Caco-2 (cell line): ENCODE results near the gene SESTD1. TPM values are rescaled to one million over a fixed set of nuclear protein-coding genes. Genes with fewer than 3 reads are reported as not detected.
"Not testable (repeated sequence)": the region's sequence is repeated elsewhere in the genome, so short reads cannot be mapped to it uniquely, and the experiment has no call there.

Experiments
- BruUV-seq: library from RNA; stranded (reverse); fragments of 400-500 nt; replicated peaks from 2 replicates; lab custom pipeline; 2021; lab: Mats Ljungman, UMichigan
- CTCF ChIA-PET: fragments of 300-600 bp; sonication (Branson Sonifier 250); formaldehyde crosslinking; loops from one replicate; lab custom pipeline; 2022; ENCODE audit warnings: antibody characterized with exemption; lab: Charles Lee
- POLR2A ChIA-PET: fragments of 300-600 bp; sonication (Branson Sonifier 250); formaldehyde crosslinking; loops from one replicate; lab custom pipeline; 2022; ENCODE audit warnings: antibody characterized with exemption; lab: Charles Lee
- DNase-seq, 2 experiments: peaks; one replicate each; pipeline versions ENCODE4 v3.0.0 to v3.0.0-alpha.2; 2020 to 2022
- H3K27me3 ChIP-seq: replicated peaks from 2 replicates; pipeline ENCODE4 v1.6.0; 2011; ENCODE audit warnings: low read length; ENCODE audit not compliant: control insufficient read depth, insufficient read depth
- H3K36me3 ChIP-seq: 2 replicates; pipeline ENCODE4 v1.5.1; 2011; ENCODE audit warnings: low read length; ENCODE audit not compliant: control insufficient read depth, insufficient read depth
- H3K4me1 ChIP-seq: fragments of 250-450 bp; sonication (Bioruptor Pico); 2 replicates; pipeline ENCODE4 v1.5.1; 2020; ENCODE audit warnings: mild to moderate bottlenecking
- H3K4me3 ChIP-seq: 2 replicates; pipeline ENCODE4 v1.5.1; 2011; ENCODE audit warnings: low read depth, mild to moderate bottlenecking, control low read depth, low read length
- H3K9me3 ChIP-seq: fragments of 250-450 bp; sonication (Bioruptor Pico); 2 replicates; pipeline ENCODE4 v1.5.1; 2020; ENCODE audit warnings: mild to moderate bottlenecking, moderate library complexity
- H3K27ac Mint-ChIP-seq: one replicate; pipeline ENCODE4 v1.8.0; 2022; ENCODE audit warnings: mixed read lengths; ENCODE audit not compliant: unreplicated experiment
- H3K27me3 Mint-ChIP-seq: one replicate; pipeline ENCODE4 v1.8.0; 2022; ENCODE audit warnings: mixed read lengths; ENCODE audit not compliant: insufficient read depth, unreplicated experiment
- H3K36me3 Mint-ChIP-seq: one replicate; pipeline ENCODE4 v1.8.0; 2022; ENCODE audit warnings: mild to moderate bottlenecking, mixed read lengths; ENCODE audit not compliant: insufficient read depth, unreplicated experiment
- H3K4me1 Mint-ChIP-seq: one replicate; pipeline ENCODE4 v1.8.0; 2022; ENCODE audit warnings: low read depth, mixed read lengths; ENCODE audit not compliant: unreplicated experiment
- H3K4me3 Mint-ChIP-seq: one replicate; pipeline ENCODE4 v1.8.0; 2022; ENCODE audit warnings: mild to moderate bottlenecking, moderate library complexity, mixed read lengths; ENCODE audit not compliant: unreplicated experiment
- H3K9me3 Mint-ChIP-seq: one replicate; pipeline ENCODE4 v1.8.0; 2022; ENCODE audit warnings: mixed read lengths; ENCODE audit not compliant: unreplicated experiment
- CTCF ChIP-seq, 2 experiments: fragments of 200-600 bp in 1 of 2; IDR thresholded peaks; 1 replicate in 1 of 2; 2 replicates in 1 of 2; pipeline versions ENCODE4 v1.5.1 to v1.8.0; 2011 to 2022; ENCODE audit warnings: antibody characterized with exemption in 1 of 2, control low read depth in 1 of 2, inconsistent platforms in 1 of 2, low read depth in 1 of 2, low read length in 1 of 2, mild to moderate bottlenecking in 1 of 2, moderate library complexity in 1 of 2; ENCODE audit not compliant: insufficient read depth in 1 of 2, severe bottlenecking in 1 of 2, unreplicated experiment in 1 of 2
- intact Hi-C: fragments of 100-400 bp; cut with micrococcal nuclease; formaldehyde crosslinking; loops from one replicate; pipeline ENCODE4 v1.10.0; 2022; ENCODE audit not compliant: unreplicated experiment
- total RNA-seq: library from RNA; stranded (reverse); gene quantifications from 2 replicates; pipeline ENCODE4 v1.2.3, GENCODE V29; 2022

Gene SESTD1
- total RNA-seq, 1 experiment from 2014 or later = 50.2 TPM

DNA sequence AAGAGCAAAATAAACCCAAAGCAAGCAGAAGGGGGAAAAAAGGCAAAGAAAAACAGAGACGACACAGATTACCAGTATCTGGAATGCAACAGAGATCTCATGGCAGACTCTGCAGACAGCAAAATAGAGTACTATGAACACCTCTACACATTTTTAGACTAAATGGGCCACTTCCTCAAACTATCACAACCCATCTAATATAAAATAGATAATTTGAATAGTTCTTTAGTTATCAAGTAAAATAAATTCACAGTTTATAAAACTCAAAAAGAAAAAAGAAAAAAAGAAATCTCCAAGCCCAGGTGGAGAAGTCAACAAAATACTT, 16.6 kb downstream of the SESTD1 start:
- no peak for DNase-seq
- TF ChIP-seq CTCF (IDR thresholded peaks at IDR 0.05; ENCODE audit: insufficient read depth in 1 of 2, low read depth in 1 of 2, low read length in 1 of 2, severe bottlenecking in 1 of 2, unreplicated experiment in 1 of 2) = no peak
- Mint-ChIP-seq H3K36me3 (no peaks in the 10 kb centered on the region), H3K4me1 (no peaks in the 10 kb centered on the region), H3K27me3 (no peaks in the 10 kb centered on the region), H3K4me3 (no peak overlapping the region), H3K27ac (no peak overlapping the region), H3K9me3 (peaks cover 5% of the 10 kb centered on the region)
- Histone ChIP-seq H3K4me3 (no peak overlapping the region), H3K36me3 (no peaks in the 10 kb centered on the region), H3K27me3 (no peaks in the 10 kb centered on the region), H3K4me1 (no peaks in the 10 kb centered on the region), H3K9me3 (no peaks in the 10 kb centered on the region)
- no TSS peak for BruUV-seq
- intact Hi-C loops = no loop called here
- ChIA-PET CTCF (no interaction called here), POLR2A (no interaction called here)

DNA sequence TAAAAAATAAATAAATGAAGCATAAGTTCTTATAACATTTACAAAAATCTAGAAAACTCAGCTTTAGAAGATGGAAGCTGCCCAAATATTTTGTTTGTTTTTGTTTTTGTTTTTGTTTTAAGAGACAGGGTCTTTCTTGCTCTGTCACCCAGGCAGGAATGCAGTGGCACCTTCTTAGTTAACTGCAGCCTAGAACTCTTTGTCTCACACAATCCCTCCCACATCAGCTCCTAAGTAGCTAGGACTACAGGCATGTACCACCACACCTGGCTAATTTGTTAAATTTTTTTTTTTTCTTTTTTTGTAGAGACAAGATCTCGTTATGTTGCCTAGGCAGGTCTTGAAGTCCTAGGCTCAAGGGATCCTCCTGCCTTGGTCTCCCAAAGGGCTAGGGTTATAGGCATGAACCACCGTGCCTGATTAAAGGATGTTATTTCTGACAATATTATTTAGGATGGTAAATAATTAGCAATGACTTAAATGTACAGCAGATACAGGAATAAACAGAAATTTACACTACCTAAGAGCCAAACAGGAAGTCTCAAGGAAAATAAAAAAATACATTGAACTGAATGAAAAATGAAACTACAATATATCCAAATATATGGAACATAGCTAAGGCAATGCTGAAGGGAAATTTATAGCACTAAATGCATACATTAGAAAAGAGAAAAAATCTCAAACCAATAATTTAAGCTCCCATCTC, 17.2 kb downstream of the SESTD1 start:
- no peaks in the 10 kb centered on the region for H3K4me1 Mint-ChIP-seq
- Histone ChIP-seq H3K27me3 (no peaks in the 10 kb centered on the region), H3K36me3 (no peaks in the 10 kb centered on the region), H3K4me3 (no peak overlapping the region), H3K4me1 (no peaks in the 10 kb centered on the region), H3K9me3 (no peaks in the 10 kb centered on the region)
- no TSS peak for BruUV-seq
- DNase-seq = no peak
- H3K4me3 Mint-ChIP-seq = no peak overlapping the region
- ChIA-PET CTCF (no interaction called here), POLR2A (no interaction called here)
- no peak for TF ChIP-seq CTCF (IDR thresholded peaks at IDR 0.05; ENCODE audit: insufficient read depth in 1 of 2, low read depth in 1 of 2, low read length in 1 of 2, severe bottlenecking in 1 of 2, unreplicated experiment in 1 of 2)
- H3K27me3 Mint-ChIP-seq = no peaks in the 10 kb centered on the region
- peaks cover 5% of the 10 kb centered on the region for H3K9me3 Mint-ChIP-seq
- H3K27ac Mint-ChIP-seq = no peak overlapping the region
- intact Hi-C loops = no loop called here
- no peaks in the 10 kb centered on the region for H3K36me3 Mint-ChIP-seq

GRCh38 chr2:179245843-179246242, 18.8 kb downstream of the SESTD1 start:
- H3K36me3 Mint-ChIP-seq, H3K27me3 ChIP-seq, H3K4me1 ChIP-seq, H3K4me3 Mint-ChIP-seq, H3K36me3 ChIP-seq, H3K27me3 Mint-ChIP-seq, intact Hi-C loops, CTCF ChIA-PET, DNase-seq, BruUV-seq, H3K9me3 ChIP-seq, H3K27ac Mint-ChIP-seq, H3K4me3 ChIP-seq, H3K4me1 Mint-ChIP-seq, POLR2A ChIA-PET: not testable (repeated sequence)
- peaks cover 12% of the 10 kb centered on the region for H3K9me3 Mint-ChIP-seq
